Ascending aorta (tissue), 2 donors: ENCODE measurements around the gene STX7. TPM values are rescaled to one million over a fixed set of nuclear protein-coding genes. Genes with fewer than 3 reads are reported as not detected.
"Not testable (repeated sequence)": the region's sequence is repeated elsewhere in the genome, so short reads cannot be mapped to it uniquely, and the experiment has no call there.

Experiments
- DNase-seq, 2 donors: peaks; one replicate each; pipeline ENCODE4 v3.0.0-alpha.2; 2019; ENCODE audit warnings: low spot score in 2 of 2
- H3K27ac ChIP-seq, 2 donors: fragments of 200-600 bp; sonication (generic); one replicate each; pipeline ENCODE4 v1.5.1; 2016 to 2017; ENCODE audit warnings: mild to moderate bottlenecking in 1 of 2
- H3K27me3 ChIP-seq: fragments of 200-600 bp; sonication (generic); one replicate; pipeline ENCODE4 v1.5.1; 2017
- H3K36me3 ChIP-seq, 2 donors: fragments of 200-600 bp; sonication (generic); one replicate each; pipeline ENCODE4 v1.5.1; 2016
- H3K4me1 ChIP-seq, 2 donors: fragments of 200-600 bp; sonication (generic); one replicate each; pipeline ENCODE4 v1.5.1; 2016 to 2017; ENCODE audit warnings: mild to moderate bottlenecking in 1 of 2
- H3K4me3 ChIP-seq, 2 donors: fragments of 200-600 bp; sonication (generic); one replicate each; pipeline ENCODE4 v1.5.1; 2016 to 2017; ENCODE audit warnings: mild to moderate bottlenecking in 1 of 2
- H3K9me3 ChIP-seq, 2 donors: fragments of 200-600 bp; sonication (generic); one replicate each; pipeline ENCODE4 v1.5.1; 2016
- CTCF ChIP-seq, 3 experiments: fragments of 200-600 bp in 2 of 3; fragments of 450-650 bp in 1 of 3; sonication (generic) in 2 of 3; IDR thresholded peaks; one replicate each; pipeline ENCODE4 v1.5.1; 2016 to 2019; ENCODE audit warnings: antibody characterized with exemption in 3 of 3, mild to moderate bottlenecking in 1 of 3, moderate library complexity in 1 of 3
- intact Hi-C: fragments of 100-400 bp; cut with DNase I; formaldehyde crosslinking; loops from one replicate; pipeline ENCODE4 v1.15.1; 2023
- total RNA-seq: library from RNA; depleted of rRNA; stranded (reverse); fragments of >200 nt; gene quantifications from one replicate; pipeline ENCODE4 v1.1.0, GENCODE V29; 2016

The STX7 gene
- total RNA-seq: 18.3 TPM

GRCh38 chr6:132512638-132513632, at the start of gene STX7:
STX7 (minus strand) TSS chr6:132513116; CDS start chr6:132503530, 9,586 bp downstream.
- Histone ChIP-seq H3K36me3 (no peaks in the 10 kb centered on the region), H3K27me3 (no peaks in the 10 kb centered on the region), H3K9me3 (no peaks in the 10 kb centered on the region), H3K4me1 (peaks cover 10 to 31% of the 10 kb centered on the region in 2 donors), H3K4me3 (peak within 1 kb of the TSS; percentile 69 to 83), H3K27ac (peak within 1 kb of the TSS; percentile 74 to 88)
- peak; percentile 74 to 93 for DNase-seq
- intact Hi-C loops: loop anchor here (2.0 to 10.0 kb wide), 4 partner anchors 22 to 1662 kb away; partner anchors contain the start of gene RPS12
- no peak for TF ChIP-seq CTCF (IDR thresholded peaks at IDR 0.05)

- H3K4me3 ChIP-seq, H3K9me3 ChIP-seq, H3K27ac ChIP-seq, H3K27me3 ChIP-seq, H3K36me3 ChIP-seq, H3K4me1 ChIP-seq, intact Hi-C loops, DNase-seq: not testable (repeated sequence)
These were observed 47.2 kb upstream of the STX7 start for GRCh38 chr6:132560087-132560486.

- H3K4me3 ChIP-seq: no peak within 1 kb of the TSS
- H3K4me1 ChIP-seq: no peaks in the 10 kb centered on the region
- no peak for TF ChIP-seq CTCF (IDR thresholded peaks at IDR 0.05)
- H3K27me3 ChIP-seq: no peaks in the 10 kb centered on the region
- no peak for DNase-seq
- no peaks in the 10 kb centered on the region for H3K36me3 ChIP-seq
- H3K27ac ChIP-seq: no peak within 1 kb of the TSS
- no peaks in the 10 kb centered on the region for H3K9me3 ChIP-seq
- intact Hi-C loops: no loop called here
These were observed 39.5 kb upstream of the STX7 start, which contains the start of gene TAAR8 for GRCh38 chr6:132552372-132552771. TAAR8 (plus strand) TSS chr6:132552672; CDS start chr6:132552693, 21 bp downstream.

- intact Hi-C loops: no loop called here
- H3K4me1 ChIP-seq: no peaks in the 10 kb centered on the region
These were observed 38.3 kb upstream of the STX7 start for GRCh38 chr6:132551214-132551613.

GRCh38 chr6:132548746-132549463, 36.0 kb upstream of the STX7 start:
- Histone ChIP-seq H3K4me1 (no peaks in the 10 kb centered on the region), H3K9me3 (no peaks in the 10 kb centered on the region), H3K27me3 (no peaks in the 10 kb centered on the region), H3K27ac (no peak overlapping the region), H3K4me3 (no peak overlapping the region), H3K36me3 (no peaks in the 10 kb centered on the region)
- no peak for TF ChIP-seq CTCF (IDR thresholded peaks at IDR 0.05)
- no peak for DNase-seq
- intact Hi-C loops: no loop called here

More at GRCh38 chr6:132551214-132551613, 38.3 kb upstream of the STX7 start:
- no peak for DNase-seq
- Histone ChIP-seq H3K36me3 (no peaks in the 10 kb centered on the region), H3K9me3 (no peaks in the 10 kb centered on the region), H3K4me3 (no peak overlapping the region), H3K27me3 (no peaks in the 10 kb centered on the region), H3K27ac (no peak overlapping the region)
- no peak for TF ChIP-seq CTCF (IDR thresholded peaks at IDR 0.05)
